Mesendoderm (in vitro differentiated cells): ENCODE data around the gene STRC. TPM values are rescaled to one million over a fixed set of nuclear protein-coding genes. Genes with fewer than 3 reads are reported as not detected.
"Not testable (repeated sequence)": the region's sequence is repeated elsewhere in the genome, so short reads cannot be mapped to it uniquely, and the experiment has no call there.

ENCODE experiments used
- DNase-seq: peaks from one replicate; pipeline ENCODE4 v3.0.0; 2013
- H2AK5ac ChIP-seq: 2 replicates; pipeline ENCODE4 v1.6.1; 2013; ENCODE audit warnings: low read length, inconsistent platforms
- H2BK120ac ChIP-seq: 2 replicates; pipeline ENCODE4 v1.6.1; 2013; ENCODE audit warnings: low read depth, mild to moderate bottlenecking, low read length, moderate library complexity, mixed read lengths
- H2BK15ac ChIP-seq: replicated peaks from 2 replicates; pipeline ENCODE4 v1.6.1; 2013; ENCODE audit warnings: low read depth, mild to moderate bottlenecking, moderate library complexity
- H2BK5ac ChIP-seq: 2 replicates; pipeline ENCODE4 v1.6.1; 2013; ENCODE audit warnings: low read length, inconsistent platforms
- H3K18ac ChIP-seq: 2 replicates; pipeline ENCODE4 v1.6.1; 2013; ENCODE audit warnings: mild to moderate bottlenecking, low read length, mixed read lengths
- H3K23ac ChIP-seq: one replicate; pipeline ENCODE4 v1.6.1; 2013; ENCODE audit warnings: low read length
- H3K27ac ChIP-seq: 2 replicates; pipeline ENCODE4 v1.5.1; 2013; ENCODE audit warnings: low read depth, mild to moderate bottlenecking, inconsistent platforms, low read length, moderate library complexity
- H3K27me3 ChIP-seq: 2 replicates; pipeline ENCODE4 v1.6.1; 2013; ENCODE audit warnings: low read length, control low read depth, mild to moderate bottlenecking, inconsistent platforms; ENCODE audit not compliant: insufficient read depth, poor library complexity
- H3K36me3 ChIP-seq: 2 replicates; pipeline ENCODE4 v1.6.1; 2013; ENCODE audit warnings: low read length, inconsistent platforms; ENCODE audit not compliant: control insufficient read depth, insufficient read depth
- H3K4ac ChIP-seq: one replicate; pipeline ENCODE4 v1.6.1; 2013; ENCODE audit warnings: low read depth, mild to moderate bottlenecking, low read length, moderate library complexity
- H3K4me1 ChIP-seq: 2 replicates; pipeline ENCODE4 v1.6.1; 2013; ENCODE audit warnings: low read depth, low read length, inconsistent platforms; ENCODE audit not compliant: control insufficient read depth
- H3K4me2 ChIP-seq: 2 replicates; pipeline ENCODE4 v1.6.1; 2013; ENCODE audit warnings: low read length
- H3K4me3 ChIP-seq: 2 replicates; pipeline ENCODE4 v1.5.1; 2013; ENCODE audit warnings: mild to moderate bottlenecking, low read length
- H3K56ac ChIP-seq: one replicate; pipeline ENCODE4 v1.6.1; 2013; ENCODE audit warnings: low read length
- H3K79me1 ChIP-seq: 2 replicates; pipeline ENCODE4 v1.6.1; 2013; ENCODE audit warnings: low read length, inconsistent platforms
- H3K79me2 ChIP-seq: 2 replicates; pipeline ENCODE4 v1.6.1; 2013; ENCODE audit warnings: mild to moderate bottlenecking, low read length; ENCODE audit not compliant: control insufficient read depth, insufficient read depth
- H3K9ac ChIP-seq: 2 replicates; pipeline ENCODE4 v1.6.1; 2013; ENCODE audit warnings: low read length, inconsistent platforms
- H4K5ac ChIP-seq: one replicate; pipeline ENCODE4 v1.6.1; 2013; ENCODE audit warnings: low read length
- H4K8ac ChIP-seq: one replicate; pipeline ENCODE4 v1.6.1; 2013; ENCODE audit warnings: low read depth, mild to moderate bottlenecking, control low read depth, low read length, moderate library complexity
- WGBS: extraction: QIAGEN DNeasy Blood & Tissue Kit; methylation state at CpG from one replicate; pipeline ENCODE4 v1.1.7; 2013; ENCODE audit warnings: low lambda C conversion rate, missing lambda C conversion rate; ENCODE audit not compliant: insufficient coverage; ENCODE audit errors: extremely low coverage; 5-methylcytosine and 5-hydroxymethylcytosine counted together
- polyA plus RNA-seq, 2 experiments: library from polyadenylated mRNA; stranded (reverse); fragments of 200-250 nt; gene quantifications; one replicate each; pipeline ENCODE4 v1.2.3, GENCODE V29; 2013

The STRC gene
- polyA plus RNA-seq (2013, experiment 1 of 2) = 0.04 TPM
- polyA plus RNA-seq (2013, experiment 2 of 2) = 0.08 TPM

GRCh38 chr15:43618700-43619099 lies at the start of gene STRC:
Gene STRC, minus strand, starts transcription at chr15:43618800. Its CDS starts 78 bp downstream, at chr15:43618722.
- not testable (repeated sequence) for H4K5ac ChIP-seq, H3K23ac ChIP-seq, H3K27me3 ChIP-seq, H3K56ac ChIP-seq, H3K18ac ChIP-seq, H3K27ac ChIP-seq, H3K79me2 ChIP-seq, H3K9ac ChIP-seq, DNase-seq, H2BK15ac ChIP-seq, H4K8ac ChIP-seq, H3K4me2 ChIP-seq, H2AK5ac ChIP-seq, H2BK120ac ChIP-seq, H3K4me1 ChIP-seq, H2BK5ac ChIP-seq, H3K36me3 ChIP-seq, H3K79me1 ChIP-seq, H3K4me3 ChIP-seq, H3K4ac ChIP-seq
- no CpG with 5 or more reads among the region's 2 CpGs for WGBS

- no CpG with 5 or more reads among the region's 1 CpG for WGBS
- H3K4me2 ChIP-seq, H3K36me3 ChIP-seq, H3K4me3 ChIP-seq, H4K5ac ChIP-seq, H4K8ac ChIP-seq, H2BK15ac ChIP-seq, H2BK5ac ChIP-seq, H2AK5ac ChIP-seq, H3K4me1 ChIP-seq, H3K79me1 ChIP-seq, H3K79me2 ChIP-seq, H3K27me3 ChIP-seq, H3K56ac ChIP-seq, H3K9ac ChIP-seq, DNase-seq, H3K4ac ChIP-seq, H3K23ac ChIP-seq, H2BK120ac ChIP-seq, H3K27ac ChIP-seq, H3K18ac ChIP-seq: not testable (repeated sequence)
These were observed 47.6 kb upstream of the STRC start for GRCh38 chr15:43666177-43666576.

- not testable (repeated sequence) for H3K4me1 ChIP-seq, H4K8ac ChIP-seq, H3K79me2 ChIP-seq, H2BK15ac ChIP-seq, H3K36me3 ChIP-seq, H3K27me3 ChIP-seq, H3K9ac ChIP-seq, H3K23ac ChIP-seq, H2BK120ac ChIP-seq, H3K18ac ChIP-seq, H3K4ac ChIP-seq, DNase-seq, H3K27ac ChIP-seq, H3K79me1 ChIP-seq, H3K4me2 ChIP-seq, H2BK5ac ChIP-seq, H4K5ac ChIP-seq, H3K56ac ChIP-seq, H3K4me3 ChIP-seq, H2AK5ac ChIP-seq
- WGBS = no CpG with 5 or more reads among the region's 8 CpGs
These were observed 44.7 kb upstream of the STRC start for GRCh38 chr15:43663333-43663732.

GRCh38 chr15:43662293-43662692 lies 43.7 kb upstream of the STRC start:
- H3K23ac ChIP-seq, H3K4me3 ChIP-seq, H3K56ac ChIP-seq, H3K79me1 ChIP-seq, H2AK5ac ChIP-seq, H2BK15ac ChIP-seq, H3K4me1 ChIP-seq, H2BK5ac ChIP-seq, H4K5ac ChIP-seq, H2BK120ac ChIP-seq, DNase-seq, H3K4me2 ChIP-seq, H3K18ac ChIP-seq, H4K8ac ChIP-seq, H3K27ac ChIP-seq, H3K36me3 ChIP-seq, H3K9ac ChIP-seq, H3K4ac ChIP-seq, H3K79me2 ChIP-seq, H3K27me3 ChIP-seq: not testable (repeated sequence)
- WGBS = no CpG with 5 or more reads among the region's 2 CpGs

GRCh38 chr15:43659727-43660126 lies 41.1 kb upstream of the STRC start:
- H2BK15ac ChIP-seq, H3K4ac ChIP-seq, H3K56ac ChIP-seq: not testable (repeated sequence)

GRCh38 chr15:43649430-43649926 lies 30.9 kb upstream of the STRC start:
- H3K4me1 ChIP-seq, H3K18ac ChIP-seq, H2BK120ac ChIP-seq, H2BK5ac ChIP-seq, H3K79me1 ChIP-seq, H3K36me3 ChIP-seq, H3K27me3 ChIP-seq, H3K9ac ChIP-seq, H3K4me2 ChIP-seq, H2BK15ac ChIP-seq, H4K5ac ChIP-seq, H4K8ac ChIP-seq, H3K79me2 ChIP-seq, H3K56ac ChIP-seq, H3K4me3 ChIP-seq, H3K27ac ChIP-seq, H2AK5ac ChIP-seq, H3K23ac ChIP-seq, DNase-seq, H3K4ac ChIP-seq: not testable (repeated sequence)
- WGBS = no CpG with 5 or more reads among the region's 16 CpGs

More at GRCh38 chr15:43659727-43660126, 41.1 kb upstream of the STRC start:
- H3K4me1 ChIP-seq, H2BK120ac ChIP-seq, H4K8ac ChIP-seq, H3K27ac ChIP-seq, H3K36me3 ChIP-seq, H2BK5ac ChIP-seq, H3K79me1 ChIP-seq, H3K23ac ChIP-seq, H2AK5ac ChIP-seq, H3K4me2 ChIP-seq, DNase-seq, H3K4me3 ChIP-seq, H3K9ac ChIP-seq, H4K5ac ChIP-seq, H3K79me2 ChIP-seq, H3K18ac ChIP-seq, H3K27me3 ChIP-seq: not testable (repeated sequence)
- no CpG with 5 or more reads among the region's 10 CpGs for WGBS
